Lower leg skin (tissue), 4 donors: ENCODE measurements around the gene AIMP1. TPM values are rescaled to one million over a fixed set of nuclear protein-coding genes. Genes with fewer than 3 reads are reported as not detected.

Source experiments
- DNase-seq, 2 donors: peaks; one replicate each; pipeline ENCODE4 v3.0.0-alpha.2; 2019; ENCODE audit warnings: low spot score in 2 of 2
- H3K4me3 ChIP-seq: fragments of 200-600 bp; sonication (generic); 2 replicates; pipeline ENCODE4 v1.5.1; 2017; ENCODE audit warnings: mild to moderate bottlenecking, low read depth; ENCODE audit not compliant: poor library complexity, severe bottlenecking
- CTCF ChIP-seq, 3 donors: fragments of 450-650 bp; IDR thresholded peaks; one replicate each; pipeline ENCODE4 v1.5.1; 2016; ENCODE audit warnings: antibody characterized with exemption in 3 of 3, mild to moderate bottlenecking in 3 of 3, moderate library complexity in 2 of 3
- POLR2A ChIP-seq, 2 donors: fragments of 450-650 bp; IDR thresholded peaks; one replicate each; pipeline ENCODE4 v1.6.1; 2016 to 2017; ENCODE audit warnings: antibody characterized with exemption in 2 of 2, mild to moderate bottlenecking in 1 of 2, moderate library complexity in 1 of 2
- whole genome bisulfite sequencing, 2 donors: methylation state at CpG; one replicate each; pipeline ENCODE4 v1.1.5; 2018; 5-methylcytosine and 5-hydroxymethylcytosine counted together
- intact Hi-C: fragments of 100-400 bp; cut with DNase I; formaldehyde crosslinking; loops from one replicate; pipeline ENCODE4 v1.15.0; 2023; ENCODE audit warnings: low total_unique reads
- total RNA-seq, 4 donors: library from RNA; depleted of rRNA; stranded (reverse); fragments of >200 nt; gene quantifications; one replicate each; pipeline ENCODE4 v1.1.0, GENCODE V29; 2016

Gene AIMP1
- 10 to 100 TPM; 14.9 to 25.0 (median 18.6) TPM for total RNA-seq

DNA sequence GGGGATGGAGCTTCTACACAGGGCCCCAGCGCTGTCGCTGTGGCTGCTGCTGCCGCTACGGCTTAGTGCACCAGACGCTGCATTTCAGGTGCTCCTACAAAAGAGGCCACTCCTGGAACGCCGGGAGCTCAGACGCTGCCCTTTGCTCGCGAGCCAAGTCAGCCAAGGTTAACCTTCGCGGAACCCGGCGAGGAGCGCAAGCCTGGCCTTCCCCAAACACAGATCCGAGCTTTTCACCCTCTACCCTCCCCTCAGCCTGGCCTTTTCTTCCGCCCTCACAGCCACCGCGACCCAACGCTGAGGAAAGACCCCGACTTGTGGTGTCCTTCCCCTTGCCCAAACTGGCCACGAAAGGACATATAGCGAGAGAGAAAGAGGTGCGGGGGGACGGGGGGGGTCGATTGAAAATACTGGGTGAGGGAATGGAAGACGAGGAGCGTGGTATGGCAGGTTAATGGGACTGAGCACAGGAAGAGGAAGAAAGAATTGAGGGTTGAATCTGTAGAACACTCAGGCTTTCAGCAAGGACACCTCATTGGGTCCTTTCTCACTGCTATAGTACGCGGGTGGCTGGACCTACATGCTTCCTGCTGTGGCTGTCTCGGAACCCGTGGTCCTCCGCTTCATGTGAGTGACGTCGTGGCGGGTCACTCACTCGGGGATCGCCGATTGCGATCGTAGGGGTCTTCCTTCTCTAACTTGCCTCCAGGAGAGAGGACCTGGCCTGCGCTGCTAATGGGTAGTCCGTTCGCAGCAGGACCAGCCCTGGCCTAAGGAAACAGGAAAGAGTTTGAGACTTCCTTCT lies at the start of gene AIMP1, which contains the start of gene TBCK:
TSS of gene AIMP1 (plus strand) at position 583 of the 805 bp plus-strand sequence. CDS start 8,460 bp downstream, outside the sequence.
TSS of gene TBCK (minus strand) at position 242 of the 805 bp plus-strand sequence. CDS start 7,249 bp downstream, outside the sequence.
- peak within 1 kb of the TSS; percentile 73 for H3K4me3 ChIP-seq
- WGBS, 2 donors = 0% methylated on average over 42 to 43 of the region's 44 CpGs
- DNase-seq = peak; percentile 89 to 97
- intact Hi-C loops = no loop called here
- TF ChIP-seq POLR2A (IDR thresholded peaks at IDR 0.05) (peak in 1 of 2 donors; percentile 73), CTCF (IDR thresholded peaks at IDR 0.05) (no peak)

DNA sequence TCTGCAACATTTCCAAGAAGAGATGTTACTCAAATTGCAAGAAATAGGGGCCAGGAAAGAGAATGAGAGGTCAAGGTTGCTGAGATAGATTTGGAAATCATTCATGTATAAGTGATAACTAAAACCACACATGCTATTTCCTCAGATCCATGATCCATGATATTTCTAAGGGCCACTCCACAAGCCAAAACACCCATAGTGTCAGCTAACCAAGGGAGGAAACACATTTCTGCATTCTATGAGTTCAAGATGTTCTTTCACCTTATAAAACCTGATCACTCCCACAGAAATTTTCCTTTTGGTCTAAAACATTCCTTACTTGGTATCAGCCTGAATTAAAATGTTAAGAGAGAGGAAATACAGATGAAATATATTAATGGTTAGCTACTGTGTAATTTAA lies 47.6 kb upstream of the AIMP1 start:
- intact Hi-C loops = no loop called here
- TF ChIP-seq CTCF (IDR thresholded peaks at IDR 0.05) (no peak), POLR2A (IDR thresholded peaks at IDR 0.05) (no peak)
- no peak overlapping the region for H3K4me3 ChIP-seq
- no peak for DNase-seq

- no peak for DNase-seq
- 77 to 84% methylated on average over 2 of the region's 2 CpGs for WGBS, 2 donors
- TF ChIP-seq POLR2A (IDR thresholded peaks at IDR 0.05) (no peak), CTCF (IDR thresholded peaks at IDR 0.05) (no peak)
- H3K4me3 ChIP-seq = no peak overlapping the region
- intact Hi-C loops = no loop called here
Observed at GRCh38 chr4:106269711-106270110, 46.6 kb upstream of the AIMP1 start.

GRCh38 chr4:106270736-106271135 lies 45.6 kb upstream of the AIMP1 start:
- TF ChIP-seq CTCF (IDR thresholded peaks at IDR 0.05) (no peak), POLR2A (IDR thresholded peaks at IDR 0.05) (no peak)
- H3K4me3 ChIP-seq = no peak overlapping the region
- WGBS, 2 donors = 74 to 77% methylated on average over 1 of the region's 1 CpG
- intact Hi-C loops = no loop called here
- DNase-seq = no peak

- no peak for DNase-seq
- intact Hi-C loops = no loop called here
- WGBS, 2 donors = 64 to 68% methylated on average over 2 of the region's 2 CpGs
Observed at GRCh38 chr4:106273831-106274230, 42.5 kb upstream of the AIMP1 start.

More at GRCh38 chr4:106273831-106274230, 42.5 kb upstream of the AIMP1 start:
- TF ChIP-seq POLR2A (IDR thresholded peaks at IDR 0.05) (no peak), CTCF (IDR thresholded peaks at IDR 0.05) (no peak)
- H3K4me3 ChIP-seq = no peak overlapping the region
